H1 (cell line): ENCODE measurements around the gene FOXC2. TPM values are rescaled to one million over a fixed set of nuclear protein-coding genes. Genes with fewer than 3 reads are reported as not detected.

ENCODE experiments used
- CTCF ChIA-PET: fragments of 300-600 bp; sonication (Branson Sonifier 250); formaldehyde crosslinking; loops from one replicate; lab custom pipeline; 2021; ENCODE audit not compliant: partially characterized antibody; lab: Charles Lee
- POLR2A ChIA-PET: fragments of 300-600 bp; sonication (Branson Sonifier 250); formaldehyde crosslinking; loops from one replicate; lab custom pipeline; 2021; ENCODE audit warnings: inconsistent platforms; ENCODE audit not compliant: partially characterized antibody; lab: Charles Lee
- DNase-seq, 2 experiments: peaks; one replicate each; pipeline versions ENCODE4 v3.0.0 to v3.0.0-alpha.2; 2010 to 2022; ENCODE audit warnings: low spot score in 2 of 2, low read depth in 1 of 2, mixed read lengths in 1 of 2
- FAIRE-seq: peaks from 2 replicates; lab custom pipeline; 2011; peaks lifted over from hg19 to GRCh38; lab: Jason Lieb, UNC
- H2AFZ ChIP-seq: 2 replicates; pipeline ENCODE4 v1.8.1; 2012; ENCODE audit warnings: low read length, inconsistent platforms
- H2AK5ac ChIP-seq: 2 replicates; pipeline ENCODE4 v1.6.1; 2013; ENCODE audit warnings: low read depth, low read length
- H2BK120ac ChIP-seq: replicated peaks from 2 replicates; pipeline ENCODE3; 2013; ENCODE audit warnings: low read depth, low read length, inconsistent platforms
- H2BK12ac ChIP-seq: 2 replicates; pipeline ENCODE4 v1.6.1; 2013; ENCODE audit warnings: low read depth, low read length
- H2BK15ac ChIP-seq: 2 replicates; pipeline ENCODE4 v1.6.1; 2013; ENCODE audit warnings: low read length
- H2BK20ac ChIP-seq: 2 replicates; pipeline ENCODE4 v1.6.1; 2013; ENCODE audit warnings: low read length
- H2BK5ac ChIP-seq: 2 replicates; pipeline ENCODE4 v1.6.1; 2013; ENCODE audit warnings: low read depth, low read length
- H3K14ac ChIP-seq: 2 replicates; pipeline ENCODE4 v1.6.1; 2013; ENCODE audit warnings: inconsistent platforms; ENCODE audit not compliant: insufficient read length
- H3K18ac ChIP-seq: 2 replicates; pipeline ENCODE4 v1.6.1; 2013; ENCODE audit warnings: low read length; ENCODE audit errors: extremely low read depth
- H3K23ac ChIP-seq: 2 replicates; pipeline ENCODE4 v1.6.1; 2013; ENCODE audit warnings: inconsistent platforms; ENCODE audit not compliant: insufficient read length
- H3K23me2 ChIP-seq: 2 replicates; pipeline ENCODE4 v1.6.1; 2013; ENCODE audit warnings: low read depth, low read length
- H3K27ac ChIP-seq: 2 replicates; pipeline ENCODE4 v1.6.1; 2011; ENCODE audit warnings: low read depth, low read length, inconsistent platforms
- H3K27me3 ChIP-seq, 4 experiments: replicated peaks in 1 of 4; 1 replicate in 1 of 4; 2 replicates in 3 of 4; pipeline versions ENCODE4 v1.6.1 to v1.8.1; 2011 to 2013; ENCODE audit warnings: low read length in 3 of 4, mild to moderate bottlenecking in 3 of 4, inconsistent platforms in 2 of 4, mixed read lengths in 2 of 4, moderate library complexity in 1 of 4; ENCODE audit not compliant: control insufficient read depth in 3 of 4, insufficient read depth in 3 of 4; ENCODE audit errors: extremely low read depth in 1 of 4
- H3K36me3 ChIP-seq, 4 experiments: 2 replicates each; pipeline versions ENCODE4 v1.6.1 to v1.8.1; 2011 to 2013; ENCODE audit warnings: mild to moderate bottlenecking in 4 of 4, low read length in 3 of 4, moderate library complexity in 2 of 4, control low read depth in 1 of 4, inconsistent platforms in 1 of 4; ENCODE audit not compliant: insufficient read depth in 4 of 4, control insufficient read depth in 2 of 4
- H3K4ac ChIP-seq: replicated peaks from 2 replicates; pipeline ENCODE3; 2013; ENCODE audit warnings: low read length, low read depth, mixed read lengths, inconsistent platforms; ENCODE audit not compliant: insufficient read length
- H3K4me1 ChIP-seq, 4 experiments: replicated peaks in 1 of 4; 1 replicate in 1 of 4; 2 replicates in 3 of 4; pipeline versions ENCODE4 v1.6.1 to v1.8.1; 2011 to 2013; ENCODE audit warnings: low read length in 3 of 4, inconsistent platforms in 2 of 4, mixed read lengths in 1 of 4; ENCODE audit not compliant: insufficient read depth in 4 of 4, control insufficient read depth in 3 of 4
- H3K4me2 ChIP-seq, 2 experiments: 2 replicates each; pipeline versions ENCODE4 v1.6.1 to v1.8.1; 2011 to 2013; ENCODE audit warnings: low read depth in 2 of 2, low read length in 2 of 2, control low read depth in 1 of 2, inconsistent platforms in 1 of 2, mild to moderate bottlenecking in 1 of 2; ENCODE audit not compliant: insufficient read depth in 1 of 2
- H3K4me3 ChIP-seq, 4 experiments: fragments of 200-600, 300-600 bp in 1 of 4; sonication (generic), shearing (Covaris generic), sonication (Bioruptor Twin) in 1 of 4; 2 replicates each; pipeline versions ENCODE4 v1.5.1 to v1.8.1; 2011 to 2016; ENCODE audit warnings: low read length in 4 of 4, low read depth in 3 of 4, control low read depth in 2 of 4, inconsistent platforms in 2 of 4, mild to moderate bottlenecking in 2 of 4, mixed read lengths in 1 of 4, moderate library complexity in 1 of 4; ENCODE audit not compliant: insufficient read depth in 2 of 4; ENCODE audit errors: extremely low read depth in 1 of 4
- H3K56ac ChIP-seq: replicated peaks from 2 replicates; pipeline ENCODE3; 2013; ENCODE audit warnings: low read depth, mild to moderate bottlenecking, mixed read lengths, low read length, inconsistent platforms; ENCODE audit not compliant: insufficient read length
- H3K79me1 ChIP-seq: 2 replicates; pipeline ENCODE4 v1.6.1; 2013; ENCODE audit warnings: low read depth, low read length, control low read depth
- H3K79me2 ChIP-seq, 2 experiments: 2 replicates each; pipeline versions ENCODE4 v1.6.1 to v1.8.1; 2012 to 2013; ENCODE audit warnings: low read length in 2 of 2, mild to moderate bottlenecking in 2 of 2, inconsistent platforms in 1 of 2; ENCODE audit not compliant: insufficient read depth in 2 of 2, control insufficient read depth in 1 of 2
- H3K9ac ChIP-seq, 4 experiments: replicated peaks in 1 of 4; 1 replicate in 1 of 4; 2 replicates in 3 of 4; pipeline versions ENCODE4 v1.6.1 to v1.8.1; 2011 to 2013; ENCODE audit warnings: low read depth in 3 of 4, low read length in 3 of 4, control low read depth in 2 of 4, mild to moderate bottlenecking in 2 of 4, moderate library complexity in 2 of 4, inconsistent platforms in 1 of 4; ENCODE audit errors: extremely low read depth in 1 of 4
- H3K9me3 ChIP-seq, 2 experiments: 2 replicates each; pipeline versions ENCODE4 v1.6.1 to v1.8.1; 2012 to 2013; ENCODE audit warnings: mild to moderate bottlenecking in 2 of 2, moderate library complexity in 2 of 2, control low read depth in 1 of 2, inconsistent platforms in 1 of 2, low read depth in 1 of 2, low read length in 1 of 2, mixed read lengths in 1 of 2; ENCODE audit not compliant: insufficient read depth in 2 of 2
- H4K20me1 ChIP-seq, 2 experiments: replicated peaks in 1 of 2; 2 replicates each; pipeline versions ENCODE3 to v1.8.1; 2011 to 2013; ENCODE audit warnings: inconsistent platforms in 2 of 2, low read length in 2 of 2, mild to moderate bottlenecking in 1 of 2; ENCODE audit not compliant: insufficient read depth in 2 of 2, control insufficient read depth in 1 of 2
- H4K5ac ChIP-seq: 2 replicates; pipeline ENCODE4 v1.6.1; 2013; ENCODE audit warnings: low read length, low read depth, mixed read lengths, inconsistent platforms; ENCODE audit not compliant: insufficient read length
- H4K8ac ChIP-seq: 2 replicates; pipeline ENCODE4 v1.8.0; 2013; ENCODE audit warnings: mild to moderate bottlenecking, moderate library complexity, low read length, inconsistent platforms; ENCODE audit not compliant: insufficient read depth; ENCODE audit errors: extremely low read depth
- H4K91ac ChIP-seq: replicated peaks from 2 replicates; pipeline ENCODE3; 2013; ENCODE audit warnings: low read length, mixed read lengths, inconsistent platforms; ENCODE audit not compliant: insufficient read length
- CEBPB ChIP-seq: IDR thresholded peaks from 2 replicates; pipeline ENCODE4 v1.6.1; 2012; ENCODE audit warnings: low read depth, low read length
- CHD2 ChIP-seq: IDR thresholded peaks from 2 replicates; pipeline ENCODE4 v1.6.1; 2012; ENCODE audit warnings: low read length, improper control_type of control experiment
- EGR1 ChIP-seq: IDR thresholded peaks from 2 replicates; pipeline ENCODE4 v1.6.1; 2011; ENCODE audit warnings: low read depth, low read length, borderline replicate concordance
- WGBS, 2 experiments: shearing (Covaris generic) in 1 of 2; methylation state at CpG; one replicate each; pipeline versions ENCODE4 v1.1.6 to v1.1.7; 2013 to 2015; ENCODE audit warnings: low lambda C conversion rate in 2 of 2, mixed read lengths in 2 of 2, inconsistent platforms in 1 of 2, low coverage in 1 of 2, missing lambda C conversion rate in 1 of 2; ENCODE audit not compliant: insufficient replicate concordance in 2 of 2, insufficient coverage in 1 of 2, insufficient read length in 1 of 2; ENCODE audit errors: extremely low coverage in 1 of 2, missing lambda C conversion rate in 1 of 2; 5-methylcytosine and 5-hydroxymethylcytosine counted together
- polyA plus RNA-seq, 7 experiments: library from polyadenylated mRNA; depleted of rRNA in 3 of 7; stranded (reverse) in 5 of 7; unstranded in 2 of 7; fragments of >200 nt in 5 of 7; fragments of 200-250 nt in 2 of 7; gene quantifications; 1 replicate in 5 of 7; 2 replicates in 1 of 7; 4 replicates in 1 of 7; pipeline versions ENCODE4 v1.2.1 to v1.2.3, GENCODE V29; 2011 to 2013; ENCODE audit warnings: missing spikeins in 2 of 7, mixed read lengths in 2 of 7
- total RNA-seq: library from RNA; stranded (reverse); fragmentation: NEBNext Ultra II Directional; extraction: Animal tissue kit (Norgen Biotek cat#: 25700); gene quantifications from 2 replicates; pipeline ENCODE4 v1.2.1, GENCODE V29; 2021
- TF ChIP-seq, protein P1 (sequence below), 3 experiments: IDR thresholded peaks; 1 replicate in 2 of 3; 2 replicates in 1 of 3; pipeline versions ENCODE4 v1.5.1 to v1.6.1; 2011; ENCODE audit warnings: low read length in 3 of 3, mild to moderate bottlenecking in 3 of 3, inconsistent platforms in 2 of 3, low read depth in 1 of 3, moderate library complexity in 1 of 3; ENCODE audit not compliant: insufficient read depth in 1 of 3; ENCODE audit errors: control extremely low read depth in 1 of 3

The FOXC2 gene
- total and polyA plus RNA-seq, 2 of the 8 experiments (the other 6 are each of a cell fraction or from before 2014, with no cell fraction given), result 0.09 TPM; not detected in 1

DNA sequence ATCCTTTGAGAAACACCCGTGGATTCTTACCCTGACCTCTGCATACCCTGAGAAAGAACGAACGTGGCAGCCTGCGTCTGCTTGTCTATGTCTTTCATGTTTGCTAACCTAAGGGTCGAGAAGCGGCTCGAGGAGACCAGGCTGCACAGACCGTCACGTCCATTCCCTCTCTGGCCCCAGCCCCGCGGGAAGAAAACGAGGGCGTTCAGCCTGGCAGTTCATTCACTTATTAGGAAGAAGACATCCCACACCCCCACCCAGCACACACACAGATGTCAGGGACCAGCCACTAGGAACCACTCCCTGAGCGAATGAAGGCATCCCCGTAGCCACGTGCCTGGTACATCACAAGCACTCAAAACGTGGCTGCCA, 10.9 kb upstream of the FOXC2 start:
- 71% methylated on average over 17 of the region's 17 CpGs; no CpG with 5 or more reads in 1 of the 2 experiments for WGBS, 2 experiments
- Histone ChIP-seq H3K23ac (no peak overlapping the region), H2BK120ac (no peak overlapping the region), H3K23me2 (peaks cover 4% of the 10 kb centered on the region; the same call in 1 of the 2 replicates), H3K4me3 (peak overlapping the region; percentile 63 to 79 (median 74)), H3K56ac (peak overlapping the region; percentile 75), H3K9me3 (no peaks in the 10 kb centered on the region), H3K79me1 (no peaks in the 10 kb centered on the region; the same call in 1 of the 2 replicates), H3K36me3 (no peaks in the 10 kb centered on the region; a peak in 1 of 8 replicates), H3K4me1 (peaks cover 0 to 7% (median 3%) of the 10 kb centered on the region in 4 experiments; a peak in 4 of 7 replicates), H2AFZ (0 out of 2 replicates have a peak overlapping the region, but pooled peaks have one; percentile 43), H2BK15ac (no peak overlapping the region), H3K18ac (no peak overlapping the region), H3K9ac (peak overlapping the region in 3 of 4 experiments; percentile 70 to 78 (median 78); a peak in 6 of 7 replicates), H4K91ac (peak overlapping the region; percentile 45), H2AK5ac (no peak overlapping the region), H3K27me3 (0 out of 7 replicates have a peak, but pooled peaks cover 0 to 7% (median 0%) of the 10 kb centered on the region in 4 experiments), H3K4ac (peak overlapping the region; percentile 53), H2BK5ac (no peak overlapping the region), H3K14ac (no peak overlapping the region), H3K79me2 (no peaks in the 10 kb centered on the region; a peak in 1 of 4 replicates), H2BK12ac (no peak overlapping the region), H3K27ac (peak overlapping the region; percentile 75), H2BK20ac (no peak overlapping the region), H4K5ac (peak overlapping the region; percentile 60), H4K8ac (peak overlapping the region; percentile 81), H3K4me2 (peak overlapping the region; percentile 72), H4K20me1 (no peaks in the 10 kb centered on the region)
- no peak for DNase-seq
- POLR2A ChIA-PET, result interaction anchor here (0.7 kb wide), 2 partner anchors 9 to 15 kb away, joined by 3 read pairs; no protein-coding TSS in a partner anchor
- no peak for TF ChIP-seq EGR1
- TF ChIP-seq, protein P1, sequence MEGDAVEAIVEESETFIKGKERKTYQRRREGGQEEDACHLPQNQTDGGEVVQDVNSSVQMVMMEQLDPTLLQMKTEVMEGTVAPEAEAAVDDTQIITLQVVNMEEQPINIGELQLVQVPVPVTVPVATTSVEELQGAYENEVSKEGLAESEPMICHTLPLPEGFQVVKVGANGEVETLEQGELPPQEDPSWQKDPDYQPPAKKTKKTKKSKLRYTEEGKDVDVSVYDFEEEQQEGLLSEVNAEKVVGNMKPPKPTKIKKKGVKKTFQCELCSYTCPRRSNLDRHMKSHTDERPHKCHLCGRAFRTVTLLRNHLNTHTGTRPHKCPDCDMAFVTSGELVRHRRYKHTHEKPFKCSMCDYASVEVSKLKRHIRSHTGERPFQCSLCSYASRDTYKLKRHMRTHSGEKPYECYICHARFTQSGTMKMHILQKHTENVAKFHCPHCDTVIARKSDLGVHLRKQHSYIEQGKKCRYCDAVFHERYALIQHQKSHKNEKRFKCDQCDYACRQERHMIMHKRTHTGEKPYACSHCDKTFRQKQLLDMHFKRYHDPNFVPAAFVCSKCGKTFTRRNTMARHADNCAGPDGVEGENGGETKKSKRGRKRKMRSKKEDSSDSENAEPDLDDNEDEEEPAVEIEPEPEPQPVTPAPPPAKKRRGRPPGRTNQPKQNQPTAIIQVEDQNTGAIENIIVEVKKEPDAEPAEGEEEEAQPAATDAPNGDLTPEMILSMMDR (IDR thresholded peaks at IDR 0.05; ENCODE audit: control extremely low read depth in 1 of 3, insufficient read depth in 1 of 3, low read depth in 1 of 3, low read length in 3 of 3), result no peak
- no peak for TF ChIP-seq CEBPB
- TF ChIP-seq CHD2, result no peak
- CTCF ChIA-PET, result interaction anchor here (0.8 to 3.5 kb wide), 2 partner anchors 8 to 498 kb away, joined by 3 to 14 read pairs; no protein-coding TSS in a partner anchor
- FAIRE-seq, result no peak
